HCT116 (cell line): ENCODE data around the gene CYSLTR2. TPM values are rescaled to one million over a fixed set of nuclear protein-coding genes. Genes with fewer than 3 reads are reported as not detected.

Experiments used
- ATAC-seq: fragments of 200-7000 bp; cut with Tn5 transposase; 2 replicates; pipeline ENCODE4 v1.9.1; 2020; ENCODE audit warnings: mild to moderate bottlenecking, moderate library complexity
- BruUV-seq: library from RNA; stranded (reverse); fragments of 400-500 nt; replicated peaks from 2 replicates; lab custom pipeline; 2021; lab: Mats Ljungman, UMichigan
- CTCF ChIA-PET: fragments of 300-600 bp; sonication (Branson Sonifier 250); formaldehyde crosslinking; loops from one replicate; lab custom pipeline; 2021; ENCODE audit warnings: antibody characterized with exemption; lab: Charles Lee
- POLR2A ChIA-PET: fragments of 300-600, 350-600 bp; sonication (Branson Sonifier 250); formaldehyde crosslinking; loops from one replicate; lab custom pipeline; 2021; ENCODE audit warnings: antibody characterized with exemption; lab: Charles Lee
- RAD21 ChIA-PET, 2 experiments: fragments of 300-600 bp; sonication (Branson Sonifier 250); formaldehyde crosslinking; loops; one replicate each; lab custom pipeline; 2023; ENCODE audit warnings: low total read pairs in 2 of 2; ENCODE audit not compliant: uncharacterized antibody in 2 of 2, unreplicated experiment in 2 of 2, low non-redundant PET in 1 of 2; lab: Charles Lee
- DNase-seq: peaks from one replicate; pipeline ENCODE4 v3.0.0-alpha.2; 2010; ENCODE audit warnings: low read depth, low spot score
- H2AFZ ChIP-seq: fragments of 200-600 bp; shearing (Covaris generic), sonication (generic); 2 replicates; pipeline ENCODE4 v1.6.1; 2017; ENCODE audit warnings: low read depth, mixed run types, mixed read lengths, antibody characterized with exemption, low read length; ENCODE audit not compliant: poor library complexity, severe bottlenecking
- H3K27ac ChIP-seq: 2 replicates; pipeline ENCODE4 v1.5.1; 2012; ENCODE audit warnings: low read depth, low read length
- H3K27me3 ChIP-seq: fragments of 200-600 bp; sonication (generic); 2 replicates; pipeline ENCODE4 v1.6.1; 2016; ENCODE audit warnings: mixed run types, low read length, mixed read lengths; ENCODE audit not compliant: insufficient read depth
- H3K36me3 ChIP-seq, 2 experiments: fragments of 200-500 bp in 1 of 2; fragments of 200-600 bp in 1 of 2; sonication (Bioruptor generic) in 1 of 2; sonication (generic) in 1 of 2; 2 replicates each; pipeline versions ENCODE4 v1.5.1 to v1.6.1; 2014 to 2016; ENCODE audit warnings: low read length in 2 of 2, inconsistent platforms in 1 of 2, mixed read lengths in 1 of 2, mixed run types in 1 of 2; ENCODE audit not compliant: insufficient read depth in 2 of 2, control insufficient read depth in 1 of 2
- H3K4me1 ChIP-seq, 2 experiments: fragments of 200-600 bp in 1 of 2; sonication (generic) in 1 of 2; 2 replicates each; pipeline versions ENCODE4 v1.5.1 to v1.6.1; 2012 to 2017; ENCODE audit warnings: low read length in 2 of 2, inconsistent platforms in 1 of 2, mild to moderate bottlenecking in 1 of 2, mixed read lengths in 1 of 2, mixed run types in 1 of 2, moderate library complexity in 1 of 2; ENCODE audit not compliant: insufficient read depth in 2 of 2, control insufficient read depth in 1 of 2
- H3K4me2 ChIP-seq: fragments of 200-600 bp; sonication (generic); 2 replicates; pipeline ENCODE4 v1.6.1; 2017; ENCODE audit warnings: mixed run types, low read length, mixed read lengths
- H3K4me3 ChIP-seq, 2 experiments: fragments of 200-600 bp in 1 of 2; sonication (generic) in 1 of 2; replicated peaks in 1 of 2; 2 replicates each; pipeline ENCODE4 v1.5.1; 2011 to 2016; ENCODE audit warnings: low read length in 2 of 2, control low read depth in 1 of 2, low read depth in 1 of 2, mild to moderate bottlenecking in 1 of 2, mixed read lengths in 1 of 2, mixed run types in 1 of 2
- H3K79me2 ChIP-seq: fragments of 200-600 bp; sonication (generic); 2 replicates; pipeline ENCODE4 v1.6.1; 2017; ENCODE audit warnings: mild to moderate bottlenecking, mixed run types, low read length, moderate library complexity, mixed read lengths; ENCODE audit not compliant: insufficient read depth
- H3K9ac ChIP-seq: fragments of 200-600 bp; sonication (generic); 2 replicates; pipeline ENCODE4 v1.6.1; 2016; ENCODE audit warnings: low read length, mixed read lengths
- H3K9me2 ChIP-seq: fragments of 200-600 bp; sonication (generic), shearing (Covaris generic); 2 replicates; pipeline ENCODE4 v1.6.1; 2017; ENCODE audit warnings: mixed run types, mild to moderate bottlenecking, moderate library complexity; ENCODE audit not compliant: insufficient read depth
- H3K9me3 ChIP-seq, 2 experiments: fragments of 200-500 bp in 1 of 2; fragments of 200-600 bp in 1 of 2; sonication (Bioruptor generic) in 1 of 2; sonication (generic) in 1 of 2; 2 replicates each; pipeline ENCODE4 v1.6.1; 2014 to 2017; ENCODE audit warnings: low read length in 2 of 2, mixed read lengths in 2 of 2, inconsistent platforms in 1 of 2, low read depth in 1 of 2, mild to moderate bottlenecking in 1 of 2, mixed run types in 1 of 2, moderate library complexity in 1 of 2; ENCODE audit not compliant: control insufficient read depth in 1 of 2, insufficient read depth in 1 of 2
- H4K20me1 ChIP-seq: fragments of 200-600 bp; sonication (generic), shearing (Covaris generic); 2 replicates; pipeline ENCODE4 v1.6.1; 2017; ENCODE audit warnings: mixed run types, mild to moderate bottlenecking, moderate library complexity; ENCODE audit not compliant: insufficient read depth
- CTCF ChIP-seq, 3 experiments: fragments of 200-600 bp in 1 of 3; sonication (generic) in 1 of 3; IDR thresholded peaks in 2 of 3; conservative IDR thresholded peaks in 1 of 3; 2 replicates each; pipeline ENCODE4 v1.5.1; 2012 to 2017; ENCODE audit warnings: low read depth in 2 of 3, low read length in 2 of 3, antibody characterized with exemption in 1 of 3, borderline replicate concordance in 1 of 3, control low read depth in 1 of 3, mild to moderate bottlenecking in 1 of 3, mixed read lengths in 1 of 3, mixed run types in 1 of 3, moderate library complexity in 1 of 3; ENCODE audit not compliant: insufficient read depth in 1 of 3
- EGR1 ChIP-seq: IDR thresholded peaks from 2 replicates; pipeline ENCODE4 v1.6.1; 2012; ENCODE audit warnings: low read depth
- EZH2 ChIP-seq: fragments of 200-600 bp; sonication (generic); IDR thresholded peaks from 2 replicates; pipeline ENCODE4 v1.6.1; 2017; ENCODE audit warnings: antibody characterized with exemption, mixed run types
- EZH2phosphoT487 ChIP-seq: fragments of 200-600 bp; IDR thresholded peaks from 2 replicates; pipeline ENCODE4 v1.6.1; 2018; ENCODE audit warnings: antibody characterized with exemption, borderline replicate concordance
- JUND ChIP-seq: IDR thresholded peaks from 2 replicates; pipeline ENCODE4 v1.6.1; 2012
- MAX ChIP-seq: IDR thresholded peaks from 2 replicates; pipeline ENCODE4 v1.6.1; 2012
- POLR2AphosphoS5 ChIP-seq: IDR thresholded peaks from 2 replicates; pipeline ENCODE4 v1.6.1; 2011; ENCODE audit warnings: mild to moderate bottlenecking, low read depth, low read length, moderate library complexity
- RAD21 ChIP-seq: IDR thresholded peaks from 2 replicates; pipeline ENCODE4 v1.6.1; 2012; ENCODE audit warnings: low read depth, mild to moderate bottlenecking
- REST ChIP-seq: IDR thresholded peaks from 2 replicates; pipeline ENCODE4 v1.6.1; 2012; ENCODE audit warnings: low read depth
- SIN3A ChIP-seq: IDR thresholded peaks from 2 replicates; pipeline ENCODE4 v1.6.1; 2012; ENCODE audit warnings: low read depth
- SP1 ChIP-seq: IDR thresholded peaks from 2 replicates; pipeline ENCODE4 v1.6.1; 2012; ENCODE audit warnings: low read depth
- SRF ChIP-seq: IDR thresholded peaks from 2 replicates; pipeline ENCODE4 v1.6.1; 2012; ENCODE audit warnings: low read depth
- YY1 ChIP-seq: IDR thresholded peaks from 2 replicates; pipeline ENCODE4 v1.6.1; 2011; ENCODE audit warnings: low read length, low read depth, moderate library complexity, mild to moderate bottlenecking; ENCODE audit not compliant: insufficient replicate concordance; ENCODE audit errors: extremely low read depth
- intact Hi-C: fragments of 100-400 bp; cut with micrococcal nuclease; formaldehyde crosslinking; loops from 2 replicates; pipeline ENCODE4 v1.10.0; 2022
- total RNA-seq: library from RNA; stranded (reverse); gene quantifications from one replicate; pipeline ENCODE4 v1.2.1, GENCODE V29; 2021; ENCODE audit not compliant: unreplicated experiment

CYSLTR2 gene
- total RNA-seq, 1 experiment from 2014 or later = not detected

DNA sequence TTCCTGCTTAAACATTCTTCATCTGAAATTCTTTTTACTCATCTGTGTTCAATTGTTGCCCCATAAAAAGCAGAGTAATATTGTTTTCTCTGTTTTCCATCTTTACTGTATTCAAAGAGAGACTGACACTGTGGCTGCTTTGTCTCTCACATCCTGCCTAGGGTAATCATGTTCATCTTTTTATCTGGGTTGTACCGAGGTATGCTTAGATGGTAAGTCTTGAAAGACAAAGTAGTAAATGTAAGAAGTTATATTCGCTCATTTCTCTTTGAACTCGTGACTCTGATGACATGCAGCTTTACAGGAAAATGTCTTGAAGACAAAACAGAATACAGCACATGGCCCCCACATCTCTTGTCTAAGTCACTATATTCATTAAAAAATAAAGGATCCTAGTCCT lies 20.0 kb upstream of the CYSLTR2 start:
- Histone ChIP-seq H3K4me3 (no peak overlapping the region), H3K9me2 (no peaks in the 10 kb centered on the region), H3K27me3 (no peaks in the 10 kb centered on the region), H3K9me3 (no peaks in the 10 kb centered on the region), H3K4me2 (no peak overlapping the region), H2AFZ (no peak overlapping the region), H3K79me2 (no peaks in the 10 kb centered on the region), H3K27ac (no peak overlapping the region), H3K4me1 (no peaks in the 10 kb centered on the region), H3K9ac (no peak overlapping the region), H3K36me3 (no peaks in the 10 kb centered on the region), H4K20me1 (no peaks in the 10 kb centered on the region)
- CTCF ChIA-PET = no interaction called here
- intact Hi-C loops = no loop called here
- DNase-seq (no peak), ATAC-seq (no peak)
- POLR2A ChIA-PET = no interaction called here
- TF ChIP-seq JUND = no peak
- no peak for TF ChIP-seq RAD21
- no peak for TF ChIP-seq POLR2AphosphoS5
- no peak for TF ChIP-seq EZH2
- TF ChIP-seq SIN3A = no peak
- no peak for TF ChIP-seq EGR1
- TF ChIP-seq SP1 = no peak
- no peak for TF ChIP-seq EZH2phosphoT487
- no TSS peak for BruUV-seq
- RAD21 ChIA-PET = no interaction called here

GRCh38 chr13:48634636-48635035 lies 19.1 kb upstream of the CYSLTR2 start:
- Histone ChIP-seq H3K27ac (no peak overlapping the region), H3K9me3 (no peaks in the 10 kb centered on the region), H3K9me2 (no peaks in the 10 kb centered on the region), H3K79me2 (no peaks in the 10 kb centered on the region), H2AFZ (no peak overlapping the region), H3K9ac (no peak overlapping the region), H3K4me2 (no peak overlapping the region), H3K36me3 (no peaks in the 10 kb centered on the region), H3K27me3 (no peaks in the 10 kb centered on the region), H4K20me1 (no peaks in the 10 kb centered on the region), H3K4me3 (no peak overlapping the region), H3K4me1 (no peaks in the 10 kb centered on the region)
- no peak for DNase-seq
- POLR2A ChIA-PET = no interaction called here
- no peak for TF ChIP-seq SIN3A
- no peak for TF ChIP-seq SRF
- TF ChIP-seq JUND = no peak
- TF ChIP-seq EZH2 = no peak
- no peak for TF ChIP-seq CTCF (IDR thresholded peaks at IDR 0.05 in 2 of 3, conservative IDR thresholded peaks at IDR 0.05 in 1 of 3; ENCODE audit: borderline replicate concordance in 1 of 3, insufficient read depth in 1 of 3, low read depth in 2 of 3, low read length in 2 of 3)
- TF ChIP-seq MAX = no peak
- TF ChIP-seq REST = no peak
- no peak for TF ChIP-seq YY1
- intact Hi-C loops = no loop called here
- CTCF ChIA-PET = no interaction called here
- BruUV-seq = no TSS peak
- RAD21 ChIA-PET = no interaction called here
- no peak for ATAC-seq
